ENCODE data around the gene TTLL5. TPM values are rescaled to one million over a fixed set of nuclear protein-coding genes. Genes with fewer than 3 reads are reported as not detected.

The TTLL5 gene
- total and polyA plus RNA-seq, 2 of the 13 experiments (the other 11 are each of a cell fraction or from before 2014, with no cell fraction given), result 11.8 to 18.8 TPM

- DNase-seq (ENCODE audit: low spot score), result no peak
- CTCF ChIA-PET (ENCODE audit: low intra/inter-chr PET ratio, low total read pairs), result no interaction called here
- TF ChIP-seq ZNF543 (CRISPR knock-in tag; IDR thresholded peaks at IDR 0.05) (no peak), NFIC (IDR thresholded peaks at IDR 0.05; ENCODE audit: low read length) (no peak), HNRNPK (IDR thresholded peaks at IDR 0.05; ENCODE audit: low read depth, low read length, poor library complexity, severe bottlenecking) (no peak), ZNF674 (CRISPR knock-in tag; IDR thresholded peaks at IDR 0.05; ENCODE audit: low read depth) (no peak), DZIP1 (CRISPR knock-in tag; IDR thresholded peaks at IDR 0.05) (no peak), ZNF607 (CRISPR knock-in tag; IDR thresholded peaks at IDR 0.05; ENCODE audit: borderline replicate concordance) (no peak), POLR2G (IDR thresholded peaks at IDR 0.05; ENCODE audit: low read depth, low read length) (no peak), CEBPB (IDR thresholded peaks at IDR 0.05; ENCODE audit: borderline replicate concordance, low read depth, low read length) (no peak), ZNF101 (CRISPR knock-in tag; IDR thresholded peaks at IDR 0.05; ENCODE audit: borderline replicate concordance, low read depth) (no peak), ZNF749 (CRISPR knock-in tag; IDR thresholded peaks at IDR 0.05; ENCODE audit: borderline replicate concordance) (no peak), PLRG1 (conservative IDR thresholded peaks at IDR 0.05) (no peak), ZNF205 (CRISPR knock-in tag; IDR thresholded peaks at IDR 0.05) (no peak), FOXK1 (CRISPR knock-in tag; IDR thresholded peaks at IDR 0.05; ENCODE audit: borderline replicate concordance, low read depth) (no peak), IRX3 (CRISPR knock-in tag; IDR thresholded peaks at IDR 0.05; ENCODE audit: borderline replicate concordance, low read depth) (no peak), ZBTB14 (CRISPR knock-in tag; IDR thresholded peaks at IDR 0.05) (no peak), ZNF850 (CRISPR knock-in tag; conservative IDR thresholded peaks at IDR 0.05) (no peak)
- TF ChIP-seq, protein P1, sequence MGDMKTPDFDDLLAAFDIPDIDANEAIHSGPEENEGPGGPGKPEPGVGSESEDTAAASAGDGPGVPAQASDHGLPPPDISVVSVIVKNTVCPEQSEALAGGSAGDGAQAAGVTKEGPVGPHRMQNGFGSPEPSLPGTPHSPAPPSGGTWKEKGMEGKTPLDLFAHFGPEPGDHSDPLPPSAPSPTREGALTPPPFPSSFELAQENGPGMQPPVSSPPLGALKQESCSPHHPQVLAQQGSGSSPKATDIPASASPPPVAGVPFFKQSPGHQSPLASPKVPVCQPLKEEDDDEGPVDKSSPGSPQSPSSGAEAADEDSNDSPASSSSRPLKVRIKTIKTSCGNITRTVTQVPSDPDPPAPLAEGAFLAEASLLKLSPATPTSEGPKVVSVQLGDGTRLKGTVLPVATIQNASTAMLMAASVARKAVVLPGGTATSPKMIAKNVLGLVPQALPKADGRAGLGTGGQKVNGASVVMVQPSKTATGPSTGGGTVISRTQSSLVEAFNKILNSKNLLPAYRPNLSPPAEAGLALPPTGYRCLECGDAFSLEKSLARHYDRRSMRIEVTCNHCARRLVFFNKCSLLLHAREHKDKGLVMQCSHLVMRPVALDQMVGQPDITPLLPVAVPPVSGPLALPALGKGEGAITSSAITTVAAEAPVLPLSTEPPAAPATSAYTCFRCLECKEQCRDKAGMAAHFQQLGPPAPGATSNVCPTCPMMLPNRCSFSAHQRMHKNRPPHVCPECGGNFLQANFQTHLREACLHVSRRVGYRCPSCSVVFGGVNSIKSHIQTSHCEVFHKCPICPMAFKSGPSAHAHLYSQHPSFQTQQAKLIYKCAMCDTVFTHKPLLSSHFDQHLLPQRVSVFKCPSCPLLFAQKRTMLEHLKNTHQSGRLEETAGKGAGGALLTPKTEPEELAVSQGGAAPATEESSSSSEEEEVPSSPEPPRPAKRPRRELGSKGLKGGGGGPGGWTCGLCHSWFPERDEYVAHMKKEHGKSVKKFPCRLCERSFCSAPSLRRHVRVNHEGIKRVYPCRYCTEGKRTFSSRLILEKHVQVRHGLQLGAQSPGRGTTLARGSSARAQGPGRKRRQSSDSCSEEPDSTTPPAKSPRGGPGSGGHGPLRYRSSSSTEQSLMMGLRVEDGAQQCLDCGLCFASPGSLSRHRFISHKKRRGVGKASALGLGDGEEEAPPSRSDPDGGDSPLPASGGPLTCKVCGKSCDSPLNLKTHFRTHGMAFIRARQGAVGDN (CRISPR knock-in tag; IDR thresholded peaks at IDR 0.05), result no peak
Observed at GRCh38 chr14:75770635-75771034, 109.6 kb downstream of the TTLL5 start.

More at GRCh38 chr14:75770635-75771034, 109.6 kb downstream of the TTLL5 start:
- no peak overlapping the region for H3K4me3 ChIP-seq (replicated peaks in 1 of 3; ENCODE audit: insufficient read depth in 1 of 3, low read depth in 2 of 3, low read length in 3 of 3)
- H3K27me3 ChIP-seq (ENCODE audit: control insufficient read depth in 1 of 2, insufficient read depth in 2 of 2, low read length in 2 of 2), result no peaks in the 10 kb centered on the region
- BruUV-seq (replicated peaks), result no TSS peak
- H2AFZ ChIP-seq (ENCODE audit: low read length), result no peak overlapping the region
- no peak overlapping the region for H3K4me2 ChIP-seq (ENCODE audit: low read depth, low read length)
- H3K9me3 ChIP-seq (ENCODE audit: low read length), result no peaks in the 10 kb centered on the region
- H4K20me1 ChIP-seq (ENCODE audit: insufficient read depth, low read length), result no peaks in the 10 kb centered on the region
- 94% methylated on average over 2 of the region's 2 CpGs for WGBS (ENCODE audit: low lambda C conversion rate)
- FAIRE-seq (no peak), ATAC-seq (no peak)
- H3K79me2 ChIP-seq (ENCODE audit: insufficient read depth, low read length), result no peaks in the 10 kb centered on the region
- POLR2A ChIA-PET, result no interaction called here
- H3K27ac ChIP-seq (ENCODE audit: extremely low read length, insufficient read depth, low read length), result no peak overlapping the region
- H3K4me1 ChIP-seq (ENCODE audit: insufficient read depth, low read length), result no peaks in the 10 kb centered on the region
- in situ Hi-C loops (cut with HindIII; ENCODE audit: extremely low pct_ligation_motif_present, low pct_unique_long_range_greater_than_20kb) (no loop called here), intact Hi-C loops (cut with micrococcal nuclease; ENCODE audit: unreplicated experiment) (no loop called here)
- H3K9ac ChIP-seq (ENCODE audit: insufficient read depth, low read depth, low read length), result no peak overlapping the region
- H3K36me3 ChIP-seq (replicated peaks in 1 of 2; ENCODE audit: control insufficient read depth in 1 of 2, insufficient read depth in 2 of 2, low read length in 2 of 2), result peaks cover 3 to 37% of the 10 kb centered on the region in 2 experiments
